Kidney epithelial cell (primary cell): ENCODE data around the gene SGTB. TPM values are rescaled to one million over a fixed set of nuclear protein-coding genes. Genes with fewer than 3 reads are reported as not detected.
A peak's percentile ranks its signal among the peaks of the same experiment; 100 is the strongest.
"Not testable (repeated sequence)": the region's sequence is repeated elsewhere in the genome, so short reads cannot be mapped to it uniquely, and the experiment has no call there.

Experiments used
- DNase-seq: peaks from one replicate; pipeline ENCODE4 v3.0.0-alpha.2; 2010; ENCODE audit warnings: low read depth
- H3K27me3 ChIP-seq: 2 replicates; pipeline ENCODE4 v1.6.0; 2011; ENCODE audit warnings: low read length; ENCODE audit not compliant: control insufficient read depth, insufficient read depth
- H3K36me3 ChIP-seq: 2 replicates; pipeline ENCODE4 v1.5.1; 2011; ENCODE audit warnings: low read length; ENCODE audit not compliant: control insufficient read depth, insufficient read depth
- H3K4me3 ChIP-seq: 2 replicates; pipeline ENCODE4 v1.5.1; 2011; ENCODE audit warnings: low read depth, mild to moderate bottlenecking, control low read depth, low read length
- CTCF ChIP-seq: IDR thresholded peaks from 2 replicates; pipeline ENCODE4 v1.5.1; 2011; ENCODE audit warnings: mild to moderate bottlenecking, moderate library complexity, low read length, control low read depth, inconsistent platforms; ENCODE audit not compliant: insufficient read depth, poor library complexity, severe bottlenecking
- total RNA-seq: library from RNA; depleted of rRNA; stranded (reverse); fragments of >200 nt; gene quantifications from 2 replicates; pipeline ENCODE4 v1.2.3, GENCODE V29; 2015

The SGTB gene
- total RNA-seq, 1 donor from 2014 or later: 12.4 TPM

DNA sequence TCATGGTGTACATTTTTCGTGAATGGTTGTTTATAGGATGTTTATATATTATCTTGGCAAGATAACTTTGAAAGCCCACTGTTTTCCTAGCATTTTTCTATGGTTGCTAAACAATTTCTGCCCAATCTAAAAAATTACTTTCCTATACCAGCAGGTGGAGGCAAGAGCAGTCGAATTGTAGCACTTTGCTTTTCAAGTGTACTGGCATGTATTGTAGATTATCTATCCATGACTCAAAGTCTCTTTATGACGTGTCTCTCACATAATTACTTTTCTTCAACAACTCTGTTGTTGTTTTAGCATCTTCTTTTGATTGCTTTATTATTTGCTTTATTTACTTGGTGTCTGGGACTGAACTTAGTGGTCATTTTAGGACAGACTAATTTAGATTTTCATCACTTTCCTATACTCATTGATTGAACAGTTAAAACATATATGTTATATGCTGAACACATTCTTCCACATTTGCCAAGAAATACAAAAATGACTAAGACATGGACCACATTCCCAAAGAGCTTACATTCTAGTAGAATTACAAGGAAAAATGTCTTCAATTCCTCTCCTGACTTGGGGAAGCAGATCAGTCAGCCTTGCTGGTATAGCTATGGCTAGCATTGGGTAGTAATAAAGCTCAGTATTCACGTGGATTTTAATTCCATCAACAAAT is 20.8 kb upstream of the SGTB start:
- DNase-seq: no peak
- peak; percentile 63 for TF ChIP-seq CTCF

DNA sequence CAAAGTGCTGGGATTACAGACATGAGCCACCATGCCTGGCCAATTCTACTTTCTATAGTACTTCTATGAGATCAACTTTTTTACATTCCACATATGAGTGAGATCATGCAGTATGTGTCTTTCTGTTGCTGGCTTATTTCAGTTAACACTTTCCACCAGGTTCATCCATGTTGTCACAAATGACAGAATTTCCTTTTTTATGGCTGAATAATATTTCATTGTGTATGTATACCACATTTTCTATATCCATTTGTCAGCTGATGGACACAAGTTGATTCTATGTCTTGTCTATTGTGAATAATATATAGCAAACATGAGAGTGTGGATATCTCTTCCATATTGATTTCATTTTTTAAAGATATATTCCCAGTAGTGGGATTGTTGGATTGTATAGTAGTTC is 17.3 kb upstream of the SGTB start:
- H3K36me3 ChIP-seq: no peaks in the 10 kb centered on the region
- H3K4me3 ChIP-seq: no peak overlapping the region
- no peak for DNase-seq
- TF ChIP-seq CTCF: no peak
- H3K27me3 ChIP-seq: no peaks in the 10 kb centered on the region

More for the DNA sequence above, 20.8 kb upstream of the SGTB start:
- Histone ChIP-seq H3K36me3 (no peaks in the 10 kb centered on the region), H3K4me3 (no peak overlapping the region), H3K27me3 (no peaks in the 10 kb centered on the region)

DNA sequence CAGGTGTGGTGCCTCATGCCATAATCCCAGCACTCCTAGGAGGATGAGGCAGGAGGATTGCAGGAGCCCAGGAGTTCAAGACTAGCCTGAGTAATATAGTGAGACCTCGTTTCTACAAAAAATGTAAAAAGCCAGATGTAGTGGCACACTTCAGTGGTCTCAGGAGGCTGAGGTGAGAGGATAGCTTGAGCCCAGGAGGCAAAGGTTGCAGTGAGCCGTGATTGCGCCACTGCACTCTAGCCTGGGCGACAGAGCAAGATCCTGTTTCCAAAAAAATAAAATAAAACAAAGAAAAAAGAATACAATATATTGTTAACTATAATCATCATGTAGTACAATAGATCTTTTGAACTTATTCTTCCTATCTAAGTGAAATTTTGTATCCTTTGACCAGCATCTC is 16.4 kb upstream of the SGTB start:
- H3K27me3 ChIP-seq: no peaks in the 10 kb centered on the region
- no peak for TF ChIP-seq CTCF
- DNase-seq: no peak
- no peaks in the 10 kb centered on the region for H3K36me3 ChIP-seq
- no peak overlapping the region for H3K4me3 ChIP-seq

DNA sequence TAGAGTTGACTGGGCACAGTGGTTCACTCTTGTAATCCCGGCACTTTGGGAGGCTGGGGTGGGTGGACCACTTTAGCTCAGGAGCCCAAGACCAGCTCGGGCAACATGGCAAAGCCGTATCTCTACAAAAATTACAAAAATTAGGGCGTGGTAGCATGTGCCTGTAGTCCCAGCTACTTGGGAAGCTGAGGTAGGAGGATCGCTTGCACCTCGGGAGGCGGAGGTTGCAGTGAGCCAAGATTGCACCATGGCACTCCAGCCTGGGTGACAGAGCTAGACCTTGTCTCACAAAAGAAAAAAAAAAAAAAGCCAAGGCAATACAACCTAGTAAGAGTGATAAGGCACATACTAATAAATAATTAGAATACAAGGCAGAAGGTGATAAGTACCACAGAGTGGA is 15.9 kb upstream of the SGTB start:
- H3K4me3 ChIP-seq: no peak overlapping the region
- H3K36me3 ChIP-seq: no peaks in the 10 kb centered on the region
- no peaks in the 10 kb centered on the region for H3K27me3 ChIP-seq
- TF ChIP-seq CTCF: no peak
- DNase-seq: no peak

DNA sequence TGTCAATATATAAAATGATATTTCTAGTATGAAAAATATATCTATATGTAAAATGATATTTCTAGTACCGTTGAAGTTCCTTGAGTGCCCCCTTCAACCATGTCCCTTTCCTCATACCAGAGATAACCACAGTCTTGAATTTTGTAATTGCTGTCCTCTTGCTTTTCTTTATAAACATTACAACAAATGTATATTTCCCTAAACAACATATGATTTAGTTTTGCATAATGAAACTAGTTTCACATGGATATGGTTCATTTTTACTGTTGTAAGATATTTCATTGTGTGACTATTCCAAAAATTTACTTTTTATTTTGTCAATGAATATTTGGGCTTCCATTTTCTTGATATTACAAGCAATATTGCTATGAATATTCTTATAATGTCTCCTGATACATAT is 14.1 kb upstream of the SGTB start:
- DNase-seq: no peak
- Histone ChIP-seq H3K4me3 (no peak overlapping the region), H3K27me3 (no peaks in the 10 kb centered on the region), H3K36me3 (no peaks in the 10 kb centered on the region)
- no peak for TF ChIP-seq CTCF

- no peak for DNase-seq
- no peaks in the 10 kb centered on the region for H3K36me3 ChIP-seq
- TF ChIP-seq CTCF: no peak
- H3K4me3 ChIP-seq: no peak overlapping the region
- H3K27me3 ChIP-seq: no peaks in the 10 kb centered on the region
Measured at GRCh38 chr5:65734921-65735320, 13.0 kb upstream of the SGTB start.

- H3K4me3 ChIP-seq, H3K27me3 ChIP-seq, DNase-seq, H3K36me3 ChIP-seq: not testable (repeated sequence)
Measured at GRCh38 chr5:65734196-65734775, 12.4 kb upstream of the SGTB start.

GRCh38 chr5:65732046-65732445 is 10.1 kb upstream of the SGTB start:
- H3K36me3 ChIP-seq, DNase-seq, H3K27me3 ChIP-seq, H3K4me3 ChIP-seq: not testable (repeated sequence)
